ENCODE results near the gene ZNF581. TPM values are rescaled to one million over a fixed set of nuclear protein-coding genes. Genes with fewer than 3 reads are reported as not detected.

The ZNF581 gene
- total RNA-seq: 10 to 100 TPM; 46.2 to 54.1 (median 52.7) TPM

GRCh38 chr19:55643003-55643886, at the start of gene ZNF581:
Gene ZNF581 (plus strand): TSS chr19:55643649. CDS start chr19:55644572, 923 bp downstream.
- peaks cover 46% of the 10 kb centered on the region for H3K4me1 Mint-ChIP-seq (ENCODE audit: low read depth)
- H3K9me3 Mint-ChIP-seq: peaks cover 3% of the 10 kb centered on the region
- peaks cover 14% of the 10 kb centered on the region for H3K36me3 Mint-ChIP-seq (ENCODE audit: insufficient read depth)
- peak within 1 kb of the TSS; percentile 96 for H3K4me3 Mint-ChIP-seq
- no peaks in the 10 kb centered on the region for H3K27me3 Mint-ChIP-seq (ENCODE audit: low read depth)
- DNase-seq (peak; percentile 76), ATAC-seq (peak; percentile 61 to 64)

- no peaks in the 10 kb centered on the region for H3K27me3 Mint-ChIP-seq (ENCODE audit: low read depth)
- ATAC-seq: no peak
- peaks cover 36% of the 10 kb centered on the region for H3K36me3 Mint-ChIP-seq (ENCODE audit: insufficient read depth)
- H3K4me3 Mint-ChIP-seq: no peak overlapping the region
- DNase-seq: no peak
- peaks cover 11% of the 10 kb centered on the region for H3K9me3 Mint-ChIP-seq
- peaks cover 7% of the 10 kb centered on the region for H3K4me1 Mint-ChIP-seq (ENCODE audit: low read depth)
Measured at GRCh38 chr19:55594996-55595545, 48.4 kb upstream of the ZNF581 start.

GRCh38 chr19:55596304-55596703, 47.1 kb upstream of the ZNF581 start:
- H3K4me3 Mint-ChIP-seq: no peak overlapping the region
- H3K36me3 Mint-ChIP-seq (ENCODE audit: insufficient read depth): peaks cover 34% of the 10 kb centered on the region
- H3K27me3 Mint-ChIP-seq (ENCODE audit: low read depth): no peaks in the 10 kb centered on the region
- peaks cover 11% of the 10 kb centered on the region for H3K9me3 Mint-ChIP-seq
- DNase-seq (no peak), ATAC-seq (no peak)
- H3K4me1 Mint-ChIP-seq (ENCODE audit: low read depth): peaks cover 12% of the 10 kb centered on the region

GRCh38 chr19:55597501-55597921, 45.9 kb upstream of the ZNF581 start:
- DNase-seq: no peak
- H3K4me1 Mint-ChIP-seq (ENCODE audit: low read depth): peaks cover 17% of the 10 kb centered on the region
- H3K27me3 Mint-ChIP-seq (ENCODE audit: low read depth): no peaks in the 10 kb centered on the region
- no peak overlapping the region for H3K4me3 Mint-ChIP-seq
- ATAC-seq: no peak
- peaks cover 11% of the 10 kb centered on the region for H3K9me3 Mint-ChIP-seq
- H3K36me3 Mint-ChIP-seq (ENCODE audit: insufficient read depth): peaks cover 28% of the 10 kb centered on the region

DNA sequence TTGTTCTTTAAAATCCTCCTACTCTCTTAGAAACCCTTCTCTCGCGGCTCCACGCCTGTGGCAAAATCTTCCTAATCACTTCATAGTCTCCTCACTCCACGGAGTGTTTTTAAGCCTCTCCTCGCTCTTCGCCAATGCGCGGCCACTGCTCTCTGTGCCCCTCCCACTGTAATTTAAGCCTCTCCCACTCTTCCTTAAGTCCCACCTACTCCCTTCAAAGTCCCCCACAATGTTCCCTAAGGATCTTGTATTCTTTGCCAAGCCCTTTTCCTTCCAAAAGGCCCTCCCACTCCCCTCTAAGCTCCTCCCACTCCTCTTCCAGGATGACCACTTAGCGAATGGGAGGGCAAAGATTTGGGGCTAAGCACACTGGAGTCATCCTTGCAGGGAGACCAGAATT, 45.4 kb upstream of the ZNF581 start:
- no peak for DNase-seq
- H3K4me1 Mint-ChIP-seq (ENCODE audit: low read depth): peaks cover 17% of the 10 kb centered on the region
- no peak for ATAC-seq
- no peaks in the 10 kb centered on the region for H3K27me3 Mint-ChIP-seq (ENCODE audit: low read depth)
- H3K4me3 Mint-ChIP-seq: no peak overlapping the region
- peaks cover 28% of the 10 kb centered on the region for H3K36me3 Mint-ChIP-seq (ENCODE audit: insufficient read depth)
- peaks cover 11% of the 10 kb centered on the region for H3K9me3 Mint-ChIP-seq

DNA sequence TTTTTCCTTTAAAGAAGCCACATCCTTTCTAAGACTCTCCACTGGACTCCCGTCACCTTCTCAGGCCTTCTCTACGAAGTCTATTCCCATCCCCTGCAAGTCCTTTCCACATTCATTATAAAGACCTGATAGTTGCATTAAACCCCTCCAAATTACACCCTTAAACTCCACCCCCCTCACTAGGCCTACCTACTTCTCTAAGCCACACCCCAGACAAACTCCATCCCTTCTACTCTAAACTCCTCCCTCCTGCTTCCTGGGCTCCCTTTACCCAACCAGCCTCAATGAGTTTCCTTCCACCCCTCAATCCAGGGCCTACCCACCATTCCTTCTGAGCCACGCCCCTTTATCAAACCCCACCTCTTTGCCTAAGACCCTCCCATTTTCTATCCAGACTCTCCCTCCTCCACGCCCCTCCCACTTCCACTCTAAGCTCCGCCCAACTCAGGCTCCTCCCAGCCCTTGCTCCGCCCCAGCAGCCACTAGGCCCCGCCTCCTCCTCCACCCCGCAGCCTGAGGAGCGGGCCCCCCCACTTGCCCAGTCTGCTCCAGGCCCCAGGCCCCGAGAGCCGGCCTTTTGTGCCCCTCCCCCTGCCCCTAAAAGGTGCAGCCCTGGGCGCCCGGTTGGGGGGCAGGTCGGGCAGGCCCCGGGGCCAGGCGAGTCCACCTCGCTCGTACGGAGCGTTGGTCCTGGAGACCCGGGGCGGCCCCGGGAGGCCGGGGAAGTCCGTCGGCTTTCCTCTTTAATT, 44.6 kb upstream of the ZNF581 start:
- peaks cover 11% of the 10 kb centered on the region for H3K9me3 Mint-ChIP-seq
- DNase-seq: peak; percentile 89
- no peaks in the 10 kb centered on the region for H3K27me3 Mint-ChIP-seq (ENCODE audit: low read depth)
- H3K4me3 Mint-ChIP-seq: peak overlapping the region; percentile 97
- peaks cover 19% of the 10 kb centered on the region for H3K4me1 Mint-ChIP-seq (ENCODE audit: low read depth)
- peaks cover 28% of the 10 kb centered on the region for H3K36me3 Mint-ChIP-seq (ENCODE audit: insufficient read depth)
- ATAC-seq: peak; percentile 72 to 76

GRCh38 chr19:55599468-55599841, 44.0 kb upstream of the ZNF581 start, which contains the start of gene FIZ1:
Gene FIZ1 (minus strand): TSS chr19:55599517. CDS start chr19:55597865, 1,652 bp downstream.
- peaks cover 21% of the 10 kb centered on the region for H3K4me1 Mint-ChIP-seq (ENCODE audit: low read depth)
- DNase-seq: peak; percentile 94

DNA sequence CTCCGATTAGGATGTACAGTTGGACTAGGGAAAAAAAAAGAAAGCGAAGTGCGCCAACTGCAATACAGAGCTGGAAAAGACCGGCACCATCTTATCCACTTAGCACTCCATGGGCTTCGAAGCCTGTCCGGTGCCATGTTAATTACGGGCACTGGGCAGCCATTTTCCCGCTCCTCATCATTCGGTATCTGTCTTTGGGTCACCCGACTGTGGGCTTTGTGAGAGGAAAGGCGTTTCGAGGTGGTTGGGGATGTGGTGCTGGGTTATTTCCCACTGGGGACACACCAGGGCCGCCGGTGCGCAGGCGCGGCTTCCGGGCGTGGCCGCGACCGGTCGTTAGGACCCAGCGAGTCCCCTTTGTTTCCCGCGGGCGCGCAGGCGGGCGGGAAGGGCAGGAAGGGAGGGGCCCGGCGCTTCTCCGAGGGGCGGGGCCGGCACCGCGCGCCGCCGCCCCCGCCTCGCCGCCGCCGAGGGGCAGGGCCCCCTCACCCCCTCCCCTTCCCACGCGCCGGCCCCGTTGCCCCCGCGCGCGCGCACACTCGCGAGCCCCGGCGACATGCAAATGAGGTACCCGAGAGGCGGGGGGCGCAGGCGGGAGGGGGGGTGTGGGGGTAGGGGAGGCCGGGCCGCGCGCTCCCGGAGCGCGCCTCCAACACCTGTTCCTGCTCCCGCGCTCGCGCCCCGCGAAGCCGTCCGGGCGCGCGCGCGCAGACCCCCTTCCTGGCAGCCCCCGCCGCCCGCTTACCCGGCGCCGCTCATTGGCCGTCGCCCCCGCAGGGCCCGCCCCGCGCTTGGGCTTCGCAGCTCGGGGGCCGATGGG, 43.4 kb upstream of the ZNF581 start, which contains the start of gene ZNF524:
Gene ZNF524, plus strand, starts transcription at position 447 of the 820 bp plus-strand sequence. CDS start 1,825 bp downstream, outside the sequence.
- Mint-ChIP-seq H3K36me3 (ENCODE audit: insufficient read depth) (peaks cover 24% of the 10 kb centered on the region), H3K27me3 (ENCODE audit: low read depth) (no peaks in the 10 kb centered on the region), H3K4me3 (peak within 1 kb of the TSS; percentile 97), H3K4me1 (ENCODE audit: low read depth) (peaks cover 24% of the 10 kb centered on the region), H3K9me3 (peaks cover 8% of the 10 kb centered on the region)
- DNase-seq: peak; percentile 77
- peak; percentile 62 to 63 for ATAC-seq

More at GRCh38 chr19:55599468-55599841, 44.0 kb upstream of the ZNF581 start, which contains the start of gene FIZ1:
- peak within 1 kb of the TSS; percentile 97 for H3K4me3 Mint-ChIP-seq
- H3K27me3 Mint-ChIP-seq (ENCODE audit: low read depth): no peaks in the 10 kb centered on the region
- peaks cover 11% of the 10 kb centered on the region for H3K9me3 Mint-ChIP-seq
- peaks cover 28% of the 10 kb centered on the region for H3K36me3 Mint-ChIP-seq (ENCODE audit: insufficient read depth)
- peak; percentile 80 to 81 for ATAC-seq

DNA sequence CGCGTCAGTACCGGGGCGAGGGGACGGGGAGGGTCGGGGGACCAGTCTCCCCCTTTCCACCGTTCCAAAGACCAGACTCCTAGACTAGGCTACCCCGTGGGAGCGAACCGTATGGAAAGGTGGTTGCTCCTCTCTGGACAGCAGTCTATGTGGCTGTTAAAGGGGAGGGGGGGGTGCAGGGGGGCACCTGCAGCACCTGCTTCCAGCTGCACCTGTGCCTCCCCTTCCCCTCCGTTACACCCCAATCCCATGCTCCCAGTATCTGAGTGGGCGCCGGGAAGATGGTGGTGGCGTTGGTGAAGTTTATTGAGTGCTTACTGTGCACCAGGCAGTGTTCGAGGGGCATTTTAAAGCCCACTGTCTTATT, 42.8 kb upstream of the ZNF581 start:
- H3K4me3 Mint-ChIP-seq: peak overlapping the region; percentile 77
- DNase-seq: no peak
- H3K27me3 Mint-ChIP-seq (ENCODE audit: low read depth): no peaks in the 10 kb centered on the region

GRCh38 chr19:55601084-55601483, 42.4 kb upstream of the ZNF581 start:
- Mint-ChIP-seq H3K27me3 (ENCODE audit: low read depth) (no peaks in the 10 kb centered on the region), H3K4me1 (ENCODE audit: low read depth) (peaks cover 26% of the 10 kb centered on the region), H3K4me3 (peak overlapping the region; percentile 77), H3K9me3 (no peaks in the 10 kb centered on the region), H3K36me3 (ENCODE audit: insufficient read depth) (peaks cover 13% of the 10 kb centered on the region)
- ATAC-seq: no peak
- no peak for DNase-seq

More for the DNA sequence above, 42.8 kb upstream of the ZNF581 start:
- Mint-ChIP-seq H3K9me3 (peaks cover 2% of the 10 kb centered on the region), H3K4me1 (ENCODE audit: low read depth) (peaks cover 25% of the 10 kb centered on the region), H3K36me3 (ENCODE audit: insufficient read depth) (peaks cover 18% of the 10 kb centered on the region)
- no peak for ATAC-seq

DNA sequence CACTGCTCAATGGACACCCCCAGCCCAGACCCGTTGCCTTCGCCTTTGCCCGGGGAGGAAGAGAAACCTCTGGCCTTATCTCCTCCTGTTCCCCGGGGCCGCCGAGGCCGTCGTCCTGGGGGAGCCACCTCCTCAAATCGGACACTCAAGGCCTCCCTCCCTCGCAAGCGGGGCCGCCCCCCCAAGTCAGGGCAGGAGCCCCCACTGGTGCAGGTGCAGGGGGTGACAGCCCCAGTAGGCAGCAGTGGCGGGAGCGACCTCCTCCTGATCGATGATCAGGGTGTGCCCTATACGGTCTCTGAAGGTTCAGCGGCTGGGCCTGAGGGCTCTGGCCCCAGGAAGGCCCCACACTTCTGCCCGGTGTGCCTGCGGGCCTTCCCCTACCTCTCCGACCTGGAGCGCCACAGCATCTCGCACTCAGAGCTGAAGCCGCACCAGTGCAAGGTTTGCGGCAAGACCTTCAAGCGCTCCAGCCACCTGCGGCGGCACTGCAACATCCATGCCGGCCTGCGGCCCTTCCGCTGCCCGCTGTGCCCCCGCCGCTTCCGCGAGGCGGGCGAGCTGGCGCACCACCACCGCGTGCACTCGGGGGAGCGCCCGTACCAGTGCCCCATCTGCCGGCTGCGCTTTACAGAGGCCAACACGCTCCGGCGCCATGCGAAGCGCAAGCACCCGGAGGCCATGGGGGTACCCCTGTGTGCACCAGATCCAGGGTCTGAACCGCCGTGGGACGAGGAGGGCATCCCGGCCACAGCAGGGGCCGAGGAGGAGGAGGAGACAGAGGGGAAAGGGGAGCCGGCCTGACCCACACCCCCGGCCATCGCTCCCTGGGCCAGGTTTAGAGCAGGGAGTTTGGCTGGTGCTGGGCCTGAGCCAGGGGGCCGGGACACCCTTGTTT, 41.1 kb upstream of the ZNF581 start:
- H3K9me3 Mint-ChIP-seq: no peaks in the 10 kb centered on the region
- ATAC-seq (no peak), DNase-seq (no peak)
- no peaks in the 10 kb centered on the region for H3K27me3 Mint-ChIP-seq (ENCODE audit: low read depth)
- peaks cover 37% of the 10 kb centered on the region for H3K4me1 Mint-ChIP-seq (ENCODE audit: low read depth)
- H3K36me3 Mint-ChIP-seq (ENCODE audit: insufficient read depth): peaks cover 7% of the 10 kb centered on the region
- no peak overlapping the region for H3K4me3 Mint-ChIP-seq

DNA sequence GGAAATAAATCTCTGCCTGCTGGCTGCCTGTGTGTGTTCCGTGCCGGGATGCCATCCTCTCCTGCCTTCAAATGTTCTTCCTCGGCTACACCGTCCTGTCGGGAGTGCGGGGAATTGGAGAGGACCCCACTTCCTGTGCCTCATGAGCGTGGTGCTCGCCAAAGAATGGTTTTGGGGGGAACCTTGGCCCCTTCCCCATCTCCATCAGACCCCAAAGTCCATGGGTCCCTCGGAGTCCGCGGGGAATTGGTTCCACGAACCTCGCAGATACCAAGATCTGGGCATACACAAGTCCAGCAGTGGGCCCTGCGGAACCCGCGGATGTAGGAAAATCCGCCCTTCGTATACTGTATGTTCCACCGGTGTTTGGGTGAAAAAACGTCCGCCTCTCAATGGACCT, 40.3 kb upstream of the ZNF581 start:
- no peak overlapping the region for H3K4me3 Mint-ChIP-seq
- no peak for ATAC-seq
- no peak for DNase-seq
- H3K36me3 Mint-ChIP-seq (ENCODE audit: insufficient read depth): peaks cover 11% of the 10 kb centered on the region
- peaks cover 45% of the 10 kb centered on the region for H3K4me1 Mint-ChIP-seq (ENCODE audit: low read depth)
- no peaks in the 10 kb centered on the region for H3K27me3 Mint-ChIP-seq (ENCODE audit: low read depth)
- no peaks in the 10 kb centered on the region for H3K9me3 Mint-ChIP-seq
